Transverse colon (tissue), 4 donors: ENCODE measurements around the gene PHF21B.

Source experiments
- EP300 ChIP-seq: sonication (generic); formaldehyde crosslinking; IDR thresholded peaks from one replicate; pipeline ENCODE4 v1.6.1; 2017; ENCODE audit warnings: antibody characterized with exemption, low read depth
- POLR2A ChIP-seq: fragments of 450-650 bp; IDR thresholded peaks from one replicate; pipeline ENCODE4 v1.6.1; 2016; ENCODE audit warnings: antibody characterized with exemption, mild to moderate bottlenecking, moderate library complexity
- POLR2AphosphoS5 ChIP-seq, 3 donors: sonication (generic); formaldehyde crosslinking; IDR thresholded peaks; one replicate each; pipeline ENCODE4 v1.6.1; 2016; ENCODE audit warnings: antibody characterized with exemption in 3 of 3
- TF ChIP-seq, protein P1 (sequence below), 5 experiments: fragments of 200-600 bp in 3 of 5; fragments of 450-650 bp in 2 of 5; sonication (generic) in 3 of 5; IDR thresholded peaks; 1 replicate in 2 of 5; 2 replicates in 3 of 5; pipeline ENCODE4 v1.5.1; 2016 to 2017; ENCODE audit warnings: antibody characterized with exemption in 5 of 5, inconsistent platforms in 3 of 5, mild to moderate bottlenecking in 2 of 5, moderate library complexity in 1 of 5

DNA sequence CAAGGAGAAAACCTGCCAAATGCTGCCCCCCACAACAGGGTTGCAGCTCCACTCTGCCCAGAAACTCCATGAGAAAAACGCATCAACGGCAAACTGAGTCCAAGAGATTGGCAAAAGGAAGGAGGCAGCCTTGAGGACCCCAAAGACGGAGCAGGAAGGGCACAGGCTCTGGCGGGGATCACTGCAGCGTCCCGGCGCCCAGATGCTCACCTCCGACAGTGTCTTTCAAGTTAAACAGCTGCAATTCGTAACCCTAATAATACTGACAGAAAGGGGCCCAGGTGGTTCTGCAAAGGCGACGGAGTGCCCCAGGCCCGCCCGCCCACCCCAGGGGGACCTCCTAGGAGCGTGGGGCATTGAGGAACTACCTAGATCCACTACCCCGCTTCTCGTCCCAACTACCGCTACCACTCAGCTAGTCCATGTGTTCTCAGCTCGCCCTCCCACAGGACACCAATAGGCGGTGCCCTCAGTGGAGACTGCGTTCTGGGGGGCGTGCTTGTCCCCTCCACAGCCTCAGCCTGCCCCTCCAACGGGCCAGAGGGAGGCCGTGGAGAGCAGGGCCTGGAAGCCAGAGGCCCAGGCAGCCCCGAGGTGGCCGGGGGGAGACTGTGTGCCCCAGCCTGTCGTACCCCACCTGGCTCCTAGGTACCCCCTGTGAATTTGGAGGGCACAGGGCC lies 127.4 kb downstream of the PHF21B start:
- TF ChIP-seq, protein P1, sequence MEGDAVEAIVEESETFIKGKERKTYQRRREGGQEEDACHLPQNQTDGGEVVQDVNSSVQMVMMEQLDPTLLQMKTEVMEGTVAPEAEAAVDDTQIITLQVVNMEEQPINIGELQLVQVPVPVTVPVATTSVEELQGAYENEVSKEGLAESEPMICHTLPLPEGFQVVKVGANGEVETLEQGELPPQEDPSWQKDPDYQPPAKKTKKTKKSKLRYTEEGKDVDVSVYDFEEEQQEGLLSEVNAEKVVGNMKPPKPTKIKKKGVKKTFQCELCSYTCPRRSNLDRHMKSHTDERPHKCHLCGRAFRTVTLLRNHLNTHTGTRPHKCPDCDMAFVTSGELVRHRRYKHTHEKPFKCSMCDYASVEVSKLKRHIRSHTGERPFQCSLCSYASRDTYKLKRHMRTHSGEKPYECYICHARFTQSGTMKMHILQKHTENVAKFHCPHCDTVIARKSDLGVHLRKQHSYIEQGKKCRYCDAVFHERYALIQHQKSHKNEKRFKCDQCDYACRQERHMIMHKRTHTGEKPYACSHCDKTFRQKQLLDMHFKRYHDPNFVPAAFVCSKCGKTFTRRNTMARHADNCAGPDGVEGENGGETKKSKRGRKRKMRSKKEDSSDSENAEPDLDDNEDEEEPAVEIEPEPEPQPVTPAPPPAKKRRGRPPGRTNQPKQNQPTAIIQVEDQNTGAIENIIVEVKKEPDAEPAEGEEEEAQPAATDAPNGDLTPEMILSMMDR (IDR thresholded peaks at IDR 0.05), result no peak
- TF ChIP-seq POLR2AphosphoS5 (IDR thresholded peaks at IDR 0.05) (no peak), EP300 (no peak), POLR2A (no peak)
